ENCODE results near the gene PGM1. TPM values are rescaled to one million over a fixed set of nuclear protein-coding genes. Genes with fewer than 3 reads are reported as not detected.
"Not testable (repeated sequence)": the region's sequence is repeated elsewhere in the genome, so short reads cannot be mapped to it uniquely, and the experiment has no call there.

The PGM1 gene
- total RNA-seq, 1 donor, result 62.2 TPM

- peak; percentile 60 for TF ChIP-seq CTCF (IDR thresholded peaks at IDR 0.05; ENCODE audit: insufficient read depth, low read depth, low read length)
- peak; percentile 30 for DNase-seq (ENCODE audit: low read depth)
- H3K4me3 ChIP-seq (ENCODE audit: low read depth, low read length), result no peak overlapping the region
These were observed 17.8 kb upstream of the PGM1 start for GRCh38 chr1:63575340-63575826.

- DNase-seq (ENCODE audit: low read depth); H3K4me3 ChIP-seq (ENCODE audit: low read depth, low read length): not testable (repeated sequence)
These were observed 6.9 kb upstream of the PGM1 start for GRCh38 chr1:63586326-63586725.

GRCh38 chr1:63590166-63590560, 3.0 kb upstream of the PGM1 start:
- peak; percentile 49 for DNase-seq (ENCODE audit: low read depth)
- TF ChIP-seq CTCF (IDR thresholded peaks at IDR 0.05; ENCODE audit: insufficient read depth, low read depth, low read length), result no peak
- H3K4me3 ChIP-seq (ENCODE audit: low read depth, low read length), result no peak overlapping the region

- TF ChIP-seq CTCF (IDR thresholded peaks at IDR 0.05; ENCODE audit: insufficient read depth, low read depth, low read length), result no peak
- peak overlapping the region; percentile 84 for H3K4me3 ChIP-seq (ENCODE audit: low read depth, low read length)
- DNase-seq (ENCODE audit: low read depth), result no peak
These were observed 492 bp upstream of the PGM1 start for GRCh38 chr1:63592536-63593302.

GRCh38 chr1:63593886-63594605, 835 bp downstream of the PGM1 start:
- peak; percentile 74 for DNase-seq (ENCODE audit: low read depth)

GRCh38 chr1:63595435-63595834, 2.2 kb downstream of the PGM1 start:
- DNase-seq (ENCODE audit: low read depth), result no peak
- no peak for TF ChIP-seq CTCF (IDR thresholded peaks at IDR 0.05; ENCODE audit: insufficient read depth, low read depth, low read length)
- no peak overlapping the region for H3K4me3 ChIP-seq (ENCODE audit: low read depth, low read length)

More at GRCh38 chr1:63593886-63594605, 835 bp downstream of the PGM1 start:
- no peak for TF ChIP-seq CTCF (IDR thresholded peaks at IDR 0.05; ENCODE audit: insufficient read depth, low read depth, low read length)
- H3K4me3 ChIP-seq (ENCODE audit: low read depth, low read length), result peak overlapping the region; percentile 84

- DNase-seq (ENCODE audit: low read depth), result no peak
- no peak for TF ChIP-seq CTCF (IDR thresholded peaks at IDR 0.05; ENCODE audit: insufficient read depth, low read depth, low read length)
- H3K4me3 ChIP-seq (ENCODE audit: low read depth, low read length), result no peak overlapping the region
These were observed 6.6 kb downstream of the PGM1 start for GRCh38 chr1:63599799-63600198.

All from fibroblast of villous mesenchyme (primary cell).